Spinal cord (tissue), 10 donors: ENCODE measurements around the gene SNCAIP. TPM values are rescaled to one million over a fixed set of nuclear protein-coding genes. Genes with fewer than 3 reads are reported as not detected.
"Not testable (repeated sequence)": the region's sequence is repeated elsewhere in the genome, so short reads cannot be mapped to it uniquely, and the experiment has no call there.

Experiments used
- DNase-seq, 6 donors: peaks; one replicate each; pipeline versions ENCODE4 v3.0.0 to v3.0.0-alpha.2; 2013 to 2015; ENCODE audit warnings: low spot score in 6 of 6, low read depth in 4 of 6
- H3K27ac ChIP-seq: one replicate; pipeline ENCODE4 v1.5.1; 2013; ENCODE audit warnings: low read depth, low read length, control low read depth
- H3K27me3 ChIP-seq: one replicate; pipeline ENCODE4 v1.6.1; 2013; ENCODE audit warnings: low read length; ENCODE audit not compliant: control insufficient read depth, insufficient read depth
- H3K36me3 ChIP-seq: one replicate; pipeline ENCODE4 v1.6.1; 2013; ENCODE audit warnings: low read length; ENCODE audit not compliant: control insufficient read depth, insufficient read depth
- H3K4me1 ChIP-seq: one replicate; pipeline ENCODE4 v1.6.1; 2013; ENCODE audit warnings: low read length; ENCODE audit not compliant: control insufficient read depth, insufficient read depth
- H3K4me3 ChIP-seq: one replicate; pipeline ENCODE4 v1.5.1; 2013; ENCODE audit warnings: low read depth, low read length, control low read depth
- H3K9me3 ChIP-seq: one replicate; pipeline ENCODE4 v1.6.1; 2013; ENCODE audit warnings: low read length; ENCODE audit not compliant: control insufficient read depth, insufficient read depth
- WGBS: methylation state at CpG from one replicate; pipeline ENCODE4 v1.1.5; 2013; ENCODE audit warnings: missing lambda C conversion rate; ENCODE audit not compliant: insufficient coverage; 5-methylcytosine and 5-hydroxymethylcytosine counted together
- polyA plus RNA-seq, 2 donors: library from polyadenylated mRNA; unstranded; fragments of 120-200 nt; gene quantifications; one replicate each; pipeline ENCODE4 v1.2.1, GENCODE V29; 2013; ENCODE audit not compliant: insufficient read length in 2 of 2
- total RNA-seq, 2 donors: library from RNA; depleted of rRNA in 1 of 2; stranded (reverse); fragments of 120-200 nt in 1 of 2; fragments of >200 nt in 1 of 2; gene quantifications; one replicate each; pipeline versions ENCODE4 v1.2.3 to v1.2.4, GENCODE V29; 2013 to 2014
- donor health status: healthy.

SNCAIP gene
- total and polyA plus RNA-seq, 4 donors: 33.4 to 69.2 (median 39.2) TPM

DNA sequence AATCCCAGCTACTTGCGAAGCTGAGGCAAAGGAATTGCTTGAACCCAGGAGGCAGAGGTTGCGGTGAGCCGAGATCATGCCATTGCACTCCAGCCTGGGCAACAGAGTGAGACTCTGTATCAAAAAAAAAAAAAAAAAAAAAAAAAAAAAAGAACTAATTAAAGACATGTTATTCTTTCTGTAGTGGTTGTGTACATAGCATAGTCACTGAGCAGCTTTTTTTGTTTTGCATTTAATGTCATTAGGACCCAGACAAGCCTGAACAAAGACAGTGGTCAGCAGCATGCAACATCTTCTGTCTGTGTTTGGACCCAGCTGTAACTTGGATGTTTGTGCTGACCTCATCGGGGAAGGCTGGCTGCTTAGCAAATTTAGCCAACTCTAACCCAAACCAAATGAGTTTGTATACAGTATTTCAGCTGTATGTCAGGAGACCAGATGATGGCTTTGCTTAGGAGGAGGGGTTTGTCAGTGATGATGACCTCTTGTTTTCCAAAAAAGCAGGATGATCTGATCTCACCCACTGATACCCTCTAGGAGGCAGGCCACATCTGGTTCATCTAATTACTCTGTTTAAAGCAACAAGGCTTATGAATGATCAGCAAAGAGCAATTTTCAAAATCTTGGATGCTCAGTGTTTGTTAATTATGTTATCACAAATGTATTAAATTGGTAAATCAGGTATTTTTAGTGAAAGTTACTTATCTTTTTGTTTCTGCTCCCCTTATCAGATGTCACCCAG lies 39.5 kb downstream of the SNCAIP start:
- Histone ChIP-seq H3K9me3 (no peaks in the 10 kb centered on the region), H3K36me3 (no peaks in the 10 kb centered on the region), H3K27ac (no peak overlapping the region), H3K4me1 (no peaks in the 10 kb centered on the region), H3K27me3 (no peaks in the 10 kb centered on the region), H3K4me3 (no peak overlapping the region)
- WGBS: no CpG with 5 or more reads among the region's 4 CpGs
- DNase-seq: no peak

DNA sequence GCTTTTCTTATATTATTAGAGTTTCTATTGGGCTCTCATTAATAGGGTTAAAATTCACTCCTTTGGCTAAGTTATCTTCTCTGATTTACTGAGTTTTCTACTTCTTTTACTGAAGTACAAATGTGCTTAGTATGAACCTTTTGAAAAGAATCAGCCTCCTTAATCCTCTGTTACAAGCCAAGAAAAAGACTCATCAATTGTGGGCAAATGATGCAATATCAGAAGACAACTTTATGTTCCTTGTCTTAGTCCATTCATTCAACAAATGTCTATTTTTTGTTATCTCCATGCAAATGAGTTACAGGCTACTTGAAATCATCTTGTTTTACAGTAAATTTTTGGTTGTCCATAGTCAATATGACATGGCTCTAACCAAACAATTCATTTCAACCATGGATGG lies 40.3 kb downstream of the SNCAIP start:
- no peaks in the 10 kb centered on the region for H3K4me1 ChIP-seq
- no peaks in the 10 kb centered on the region for H3K27me3 ChIP-seq
- DNase-seq: no peak
- H3K4me3 ChIP-seq: no peak overlapping the region
- H3K9me3 ChIP-seq: no peaks in the 10 kb centered on the region
- H3K36me3 ChIP-seq: no peaks in the 10 kb centered on the region
- H3K27ac ChIP-seq: no peak overlapping the region

DNA sequence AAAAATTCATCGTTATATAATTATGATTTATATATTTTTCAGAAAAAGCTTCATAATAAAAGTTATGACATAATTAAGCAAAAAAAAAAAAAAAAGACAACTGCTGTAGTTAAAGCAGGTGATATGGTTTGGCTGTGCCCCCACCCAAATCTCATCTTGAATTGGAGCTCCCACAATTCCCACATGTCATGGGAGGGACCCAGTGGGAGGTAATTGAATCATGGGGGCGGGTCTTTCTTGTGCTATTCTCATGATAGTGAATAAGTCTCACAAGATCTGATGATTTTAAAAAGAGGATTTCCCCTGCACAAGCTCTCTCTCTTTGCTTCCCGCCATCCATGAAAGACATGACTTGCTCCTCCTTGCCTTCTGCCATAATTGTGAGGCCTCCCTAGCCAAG lies 41.3 kb downstream of the SNCAIP start:
- H3K4me3 ChIP-seq, H3K9me3 ChIP-seq, H3K27ac ChIP-seq, DNase-seq, H3K27me3 ChIP-seq, H3K36me3 ChIP-seq, H3K4me1 ChIP-seq: not testable (repeated sequence)
- 83% methylated on average over 1 of the region's 3 CpGs for WGBS

DNA sequence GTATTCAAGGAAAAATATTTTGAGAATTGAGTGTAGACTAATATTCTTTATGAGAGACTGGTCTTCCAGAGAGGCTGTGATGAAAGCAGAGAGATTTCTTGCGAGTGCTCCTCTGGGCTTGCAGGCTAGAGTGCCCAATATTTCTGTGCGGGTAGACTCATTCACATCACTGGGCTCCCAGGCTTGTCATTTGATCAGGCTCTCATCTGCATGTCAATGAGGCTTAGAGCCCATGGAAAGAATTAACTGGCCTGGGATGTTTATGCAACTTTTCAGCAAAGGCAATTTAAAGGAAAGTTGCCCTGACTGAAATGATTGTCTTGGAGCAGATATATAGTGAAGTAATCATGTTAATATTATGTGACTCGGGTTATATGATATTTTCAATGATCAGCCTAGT lies 42.3 kb downstream of the SNCAIP start:
- H3K27me3 ChIP-seq: no peaks in the 10 kb centered on the region
- H3K36me3 ChIP-seq: no peaks in the 10 kb centered on the region
- H3K9me3 ChIP-seq: no peaks in the 10 kb centered on the region
- H3K27ac ChIP-seq: peak overlapping the region; percentile 49
- WGBS: 35% methylated on average over 2 of the region's 3 CpGs
- no peak overlapping the region for H3K4me3 ChIP-seq
- peak in 2 of 6 donors; percentile 57 to 68 for DNase-seq
- no peaks in the 10 kb centered on the region for H3K4me1 ChIP-seq

DNA sequence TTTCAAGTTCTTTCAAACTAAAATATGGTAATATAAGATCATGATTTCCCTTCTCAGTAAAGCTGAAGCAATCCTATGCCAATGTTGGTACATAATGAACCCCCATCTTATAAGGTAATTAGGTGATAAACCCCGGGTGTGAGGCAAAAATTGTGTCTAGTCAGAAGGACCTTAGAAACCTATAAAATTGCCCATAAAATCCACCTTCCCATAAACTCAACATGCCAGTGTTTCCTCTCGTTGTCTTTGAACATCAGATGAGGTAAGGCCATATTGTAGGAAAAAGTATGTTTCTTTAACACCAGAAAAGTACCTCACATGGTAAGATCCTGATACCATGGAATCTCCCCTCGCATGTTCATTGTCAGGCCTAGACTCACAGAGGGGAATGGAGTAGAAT lies 43.3 kb downstream of the SNCAIP start:
- no CpG with 5 or more reads among the region's 3 CpGs for WGBS
- Histone ChIP-seq H3K27ac (no peak overlapping the region), H3K27me3 (no peaks in the 10 kb centered on the region), H3K4me1 (no peaks in the 10 kb centered on the region), H3K4me3 (no peak overlapping the region), H3K9me3 (no peaks in the 10 kb centered on the region), H3K36me3 (no peaks in the 10 kb centered on the region)
- no peak for DNase-seq

DNA sequence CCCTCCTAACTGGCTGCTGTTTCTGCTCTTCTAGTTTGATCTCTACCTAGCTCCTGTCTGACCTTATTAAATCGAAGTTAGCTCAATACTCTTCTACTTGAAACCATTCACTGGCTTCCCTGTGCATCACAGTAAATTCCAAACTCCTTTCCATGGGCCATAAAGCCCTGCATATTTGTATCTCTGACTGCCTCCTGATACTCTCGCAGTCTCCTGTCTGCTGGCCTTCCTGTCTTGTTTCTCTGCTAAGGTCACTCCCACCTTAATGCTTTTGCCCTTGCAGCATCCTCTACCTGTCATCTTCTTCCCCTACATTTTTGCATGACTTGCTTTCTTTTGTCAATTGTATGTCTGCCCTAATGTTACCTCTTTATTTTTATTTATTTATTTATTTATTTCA lies 44.8 kb downstream of the SNCAIP start:
- Histone ChIP-seq H3K36me3 (no peaks in the 10 kb centered on the region), H3K4me3 (no peak overlapping the region), H3K4me1 (no peaks in the 10 kb centered on the region), H3K9me3 (no peaks in the 10 kb centered on the region), H3K27me3 (no peaks in the 10 kb centered on the region), H3K27ac (no peak overlapping the region)
- no peak for DNase-seq
- 100% methylated on average over 2 of the region's 2 CpGs for WGBS

DNA sequence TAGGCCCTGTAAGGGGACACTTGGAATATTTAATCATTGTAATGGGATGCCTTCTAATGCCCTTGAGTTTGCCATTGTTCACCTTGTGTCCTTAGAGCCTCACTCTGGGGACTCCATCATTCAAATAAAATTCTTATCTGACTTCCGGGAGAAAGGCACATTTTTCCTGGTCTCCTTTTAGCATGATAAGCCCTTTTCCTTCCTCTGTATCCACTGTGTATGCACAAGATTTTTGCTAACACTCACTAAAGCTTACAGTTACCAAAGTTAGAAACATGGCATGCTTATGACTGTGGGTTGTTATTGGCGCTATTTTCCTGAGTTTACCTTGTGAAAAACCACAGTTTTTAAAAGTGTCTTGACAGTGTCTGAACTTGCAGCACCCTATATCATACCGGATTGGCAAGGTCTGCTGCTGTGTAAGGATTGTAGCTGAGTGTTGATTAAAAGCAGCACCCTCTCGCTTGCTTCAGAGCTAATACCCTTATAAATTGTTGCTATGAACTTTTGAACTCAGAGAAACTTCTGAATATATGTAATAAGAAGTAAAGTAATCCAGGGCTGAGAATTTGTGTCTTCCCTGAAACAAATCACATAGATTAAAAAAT lies 46.4 kb downstream of the SNCAIP start:
- Histone ChIP-seq H3K36me3 (no peaks in the 10 kb centered on the region), H3K4me1 (no peaks in the 10 kb centered on the region), H3K27ac (no peak overlapping the region), H3K27me3 (no peaks in the 10 kb centered on the region), H3K4me3 (no peak overlapping the region), H3K9me3 (no peaks in the 10 kb centered on the region)
- no CpG with 5 or more reads among the region's 4 CpGs for WGBS
- no peak for DNase-seq

DNA sequence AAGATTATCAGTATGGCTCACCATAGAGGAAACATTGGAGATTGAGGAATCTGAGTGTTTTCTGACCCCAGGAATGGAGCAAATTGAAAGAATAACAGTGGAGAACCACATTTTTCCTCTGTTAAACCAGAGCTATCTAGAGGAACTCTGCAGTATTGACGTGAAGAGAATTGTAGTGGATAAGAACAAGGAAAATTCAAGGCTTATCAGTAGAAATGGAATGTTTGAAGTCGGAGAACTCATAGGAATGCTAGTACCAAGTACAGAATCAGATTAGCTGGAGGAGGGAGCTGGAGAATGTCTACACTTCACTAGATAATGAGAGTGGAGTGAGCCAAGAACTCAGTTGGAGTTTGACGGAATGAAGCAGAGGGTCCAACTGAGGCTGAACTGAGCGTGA lies 50.3 kb downstream of the SNCAIP start:
- Histone ChIP-seq H3K27me3 (no peaks in the 10 kb centered on the region), H3K4me3 (no peak overlapping the region), H3K36me3 (no peaks in the 10 kb centered on the region), H3K9me3 (no peaks in the 10 kb centered on the region), H3K27ac (no peak overlapping the region), H3K4me1 (no peaks in the 10 kb centered on the region)
- 88% methylated on average over 2 of the region's 4 CpGs for WGBS
- no peak for DNase-seq

DNA sequence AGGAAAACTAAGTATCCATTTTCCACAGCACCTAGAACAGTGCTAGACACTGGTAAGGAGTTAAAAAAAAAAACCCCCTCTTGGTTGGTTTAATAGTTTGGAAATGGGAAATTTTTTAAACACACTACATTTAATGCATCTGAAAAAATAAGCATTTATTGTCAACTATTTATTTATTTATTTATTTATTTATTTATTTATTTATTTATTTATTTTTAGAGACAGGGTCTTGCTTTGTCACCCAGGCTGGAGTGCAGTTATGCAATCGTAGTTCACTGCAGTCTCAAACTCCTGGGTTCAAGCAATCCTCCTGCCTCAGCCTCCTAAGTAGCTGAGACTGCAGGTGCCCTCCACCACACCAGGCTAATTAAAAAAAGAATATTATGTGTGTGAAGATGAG lies 51.6 kb downstream of the SNCAIP start:
- no peaks in the 10 kb centered on the region for H3K36me3 ChIP-seq
- 100% methylated on average over 1 of the region's 1 CpG for whole genome bisulfite sequencing
- H3K4me1 ChIP-seq: no peaks in the 10 kb centered on the region
- no peaks in the 10 kb centered on the region for H3K9me3 ChIP-seq
- H3K4me3 ChIP-seq: no peak overlapping the region
- no peaks in the 10 kb centered on the region for H3K27me3 ChIP-seq
- DNase-seq: no peak
- no peak overlapping the region for H3K27ac ChIP-seq

DNA sequence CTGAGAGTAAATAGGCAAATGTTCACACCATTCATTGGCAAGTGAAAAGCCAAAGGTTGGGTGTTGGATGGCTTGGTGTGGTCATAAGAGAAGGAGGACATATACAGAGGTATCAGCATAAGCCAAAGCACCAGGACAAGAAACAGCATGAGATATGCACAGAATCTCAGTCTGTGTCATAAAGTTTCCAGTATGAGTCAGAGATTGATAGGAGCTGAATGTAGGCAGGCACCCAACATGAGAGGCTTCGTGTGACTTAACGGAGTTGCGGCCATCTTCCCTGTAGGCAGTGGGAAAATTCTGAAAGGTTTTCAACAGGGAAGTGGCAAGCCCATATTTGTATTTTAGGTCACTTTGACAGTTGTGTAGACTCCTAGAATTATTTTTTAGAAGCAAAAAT lies 54.5 kb downstream of the SNCAIP start:
- no peaks in the 10 kb centered on the region for H3K36me3 ChIP-seq
- 100% methylated on average over 3 of the region's 3 CpGs for WGBS
- no peaks in the 10 kb centered on the region for H3K4me1 ChIP-seq
- H3K4me3 ChIP-seq: no peak overlapping the region
- no peak overlapping the region for H3K27ac ChIP-seq
- no peaks in the 10 kb centered on the region for H3K9me3 ChIP-seq
- no peak for DNase-seq
- no peaks in the 10 kb centered on the region for H3K27me3 ChIP-seq
